Osteoblast (primary cell): ENCODE measurements around the gene LRRC8D. TPM values are rescaled to one million over a fixed set of nuclear protein-coding genes. Genes with fewer than 3 reads are reported as not detected.

Source experiments
- DNase-seq: peaks from one replicate; pipeline ENCODE4 v3.0.0; 2011; ENCODE audit warnings: low spot score, mixed read lengths; ENCODE audit not compliant: insufficient read length; ENCODE audit errors: missing footprints
- H2AFZ ChIP-seq: 2 replicates; pipeline ENCODE4 v1.6.0; 2011; ENCODE audit warnings: mild to moderate bottlenecking, low read length
- H3K27ac ChIP-seq: 2 replicates; pipeline ENCODE4 v1.5.1; 2011; ENCODE audit warnings: mild to moderate bottlenecking, low read depth, low read length, moderate library complexity
- H3K27me3 ChIP-seq: 2 replicates; pipeline ENCODE4 v1.6.0; 2012; ENCODE audit warnings: mild to moderate bottlenecking, control low read depth, inconsistent platforms, low read length, moderate library complexity; ENCODE audit not compliant: insufficient read depth
- H3K36me3 ChIP-seq: 2 replicates; pipeline ENCODE4 v1.5.1; 2011; ENCODE audit warnings: mild to moderate bottlenecking, low read length, control low read depth, moderate library complexity; ENCODE audit not compliant: insufficient read depth
- H3K4me1 ChIP-seq: 2 replicates; pipeline ENCODE4 v1.5.1; 2011; ENCODE audit warnings: mild to moderate bottlenecking, low read length, control low read depth, moderate library complexity; ENCODE audit not compliant: insufficient read depth
- H3K4me2 ChIP-seq: 2 replicates; pipeline ENCODE4 v1.6.0; 2011; ENCODE audit warnings: mild to moderate bottlenecking, low read length; ENCODE audit not compliant: insufficient read depth
- H3K4me3 ChIP-seq: fragments of 200-600 bp; sonication (generic); 3 replicates; pipeline ENCODE4 v1.5.1; 2012; ENCODE audit warnings: mild to moderate bottlenecking, low read length, inconsistent platforms; ENCODE audit not compliant: insufficient read depth
- H3K79me2 ChIP-seq: 2 replicates; pipeline ENCODE4 v1.6.0; 2012; ENCODE audit warnings: mild to moderate bottlenecking, low read length, control low read depth, inconsistent platforms; ENCODE audit not compliant: insufficient read depth
- H3K9me3 ChIP-seq: 2 replicates; pipeline ENCODE4 v1.5.1; 2011; ENCODE audit warnings: low read depth, low read length, control low read depth
- H4K20me1 ChIP-seq: 2 replicates; pipeline ENCODE4 v1.6.0; 2012; ENCODE audit warnings: mild to moderate bottlenecking, low read length, control low read depth; ENCODE audit not compliant: insufficient read depth
- total RNA-seq: library from RNA; depleted of rRNA; stranded (reverse); fragments of >200 nt; gene quantifications from 2 replicates; pipeline ENCODE4 v1.2.3, GENCODE V29; 2012
- TF ChIP-seq, protein P1 (sequence below): IDR thresholded peaks from 2 replicates; pipeline ENCODE4 v1.5.1; 2011; ENCODE audit warnings: mild to moderate bottlenecking, low read depth, low read length, moderate library complexity; ENCODE audit errors: extremely low read depth

The LRRC8D gene
- total RNA-seq, 1 donor, result 30.4 TPM

DNA sequence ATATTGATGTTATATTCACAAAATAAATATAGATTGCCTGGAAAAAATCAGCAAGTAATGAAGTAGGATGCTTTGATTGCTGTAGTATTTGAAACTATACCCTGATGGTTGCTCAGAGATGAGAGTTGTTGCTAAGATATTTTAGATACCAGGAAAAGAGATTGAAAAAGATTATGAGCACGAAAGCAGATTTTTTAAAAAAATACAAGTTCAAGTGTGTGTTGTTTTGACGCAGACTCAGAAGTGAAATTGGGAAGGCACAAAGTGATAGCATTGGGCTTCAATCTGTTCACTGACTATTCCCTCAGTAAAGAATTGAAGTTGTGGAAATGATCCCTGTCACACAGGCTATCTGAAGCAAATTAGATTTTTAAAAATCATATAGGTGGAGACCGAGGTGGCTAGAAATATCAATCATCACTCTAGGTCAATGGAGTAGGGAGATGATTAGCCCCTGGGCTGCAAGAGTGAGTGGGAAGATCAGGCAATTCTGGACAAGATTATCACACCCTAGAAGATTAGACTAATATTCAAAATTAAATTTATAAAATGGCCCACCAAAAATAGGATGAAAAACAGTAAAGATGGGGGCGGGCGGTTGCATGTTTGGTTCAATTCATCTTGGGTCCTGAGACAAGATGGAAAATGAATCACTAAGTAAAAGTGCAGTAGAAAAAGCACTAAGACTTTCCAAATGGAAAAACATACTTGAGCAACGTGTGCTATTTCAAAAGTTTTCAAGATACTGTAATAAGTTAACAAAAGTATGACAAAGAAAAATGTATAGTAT is 41.5 kb upstream of the LRRC8D start:
- Histone ChIP-seq H3K4me3 (no peak overlapping the region), H3K36me3 (no peaks in the 10 kb centered on the region), H3K9me3 (no peaks in the 10 kb centered on the region), H3K79me2 (no peaks in the 10 kb centered on the region), H4K20me1 (no peaks in the 10 kb centered on the region), H3K27me3 (no peaks in the 10 kb centered on the region), H3K4me1 (no peaks in the 10 kb centered on the region), H2AFZ (no peak overlapping the region), H3K4me2 (no peak overlapping the region), H3K27ac (no peak overlapping the region)
- TF ChIP-seq, protein P1, sequence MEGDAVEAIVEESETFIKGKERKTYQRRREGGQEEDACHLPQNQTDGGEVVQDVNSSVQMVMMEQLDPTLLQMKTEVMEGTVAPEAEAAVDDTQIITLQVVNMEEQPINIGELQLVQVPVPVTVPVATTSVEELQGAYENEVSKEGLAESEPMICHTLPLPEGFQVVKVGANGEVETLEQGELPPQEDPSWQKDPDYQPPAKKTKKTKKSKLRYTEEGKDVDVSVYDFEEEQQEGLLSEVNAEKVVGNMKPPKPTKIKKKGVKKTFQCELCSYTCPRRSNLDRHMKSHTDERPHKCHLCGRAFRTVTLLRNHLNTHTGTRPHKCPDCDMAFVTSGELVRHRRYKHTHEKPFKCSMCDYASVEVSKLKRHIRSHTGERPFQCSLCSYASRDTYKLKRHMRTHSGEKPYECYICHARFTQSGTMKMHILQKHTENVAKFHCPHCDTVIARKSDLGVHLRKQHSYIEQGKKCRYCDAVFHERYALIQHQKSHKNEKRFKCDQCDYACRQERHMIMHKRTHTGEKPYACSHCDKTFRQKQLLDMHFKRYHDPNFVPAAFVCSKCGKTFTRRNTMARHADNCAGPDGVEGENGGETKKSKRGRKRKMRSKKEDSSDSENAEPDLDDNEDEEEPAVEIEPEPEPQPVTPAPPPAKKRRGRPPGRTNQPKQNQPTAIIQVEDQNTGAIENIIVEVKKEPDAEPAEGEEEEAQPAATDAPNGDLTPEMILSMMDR, result no peak
- no peak for DNase-seq

DNA sequence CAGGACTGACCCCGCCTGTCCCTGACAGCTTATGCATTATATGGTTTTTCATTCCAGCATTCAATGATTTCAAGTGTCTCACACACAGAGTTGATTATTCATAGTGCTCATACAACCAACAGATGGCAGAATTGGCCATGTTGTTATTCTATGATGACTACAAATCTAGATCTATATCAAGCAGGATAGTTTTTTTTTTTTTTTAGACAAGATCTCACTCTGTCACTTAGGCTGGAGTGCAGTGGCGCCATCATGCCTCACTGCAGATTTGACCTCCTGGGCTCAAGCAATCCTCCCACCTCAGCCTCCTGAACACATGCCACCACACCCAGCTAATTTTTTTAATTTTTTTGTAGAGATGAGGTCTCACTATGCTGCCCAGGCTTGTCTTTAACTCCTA is 40.1 kb upstream of the LRRC8D start:
- DNase-seq, result no peak
- H3K36me3 ChIP-seq, result no peaks in the 10 kb centered on the region
- H3K4me1 ChIP-seq, result no peaks in the 10 kb centered on the region
- TF ChIP-seq, protein P1, result peak; percentile 56
- H3K4me2 ChIP-seq, result no peak overlapping the region
- no peak overlapping the region for H2AFZ ChIP-seq
- H3K79me2 ChIP-seq, result no peaks in the 10 kb centered on the region
- H4K20me1 ChIP-seq, result no peaks in the 10 kb centered on the region
- no peak overlapping the region for H3K27ac ChIP-seq
- H3K4me3 ChIP-seq, result no peak overlapping the region
- no peaks in the 10 kb centered on the region for H3K9me3 ChIP-seq
- H3K27me3 ChIP-seq, result peaks cover 3% of the 10 kb centered on the region

DNA sequence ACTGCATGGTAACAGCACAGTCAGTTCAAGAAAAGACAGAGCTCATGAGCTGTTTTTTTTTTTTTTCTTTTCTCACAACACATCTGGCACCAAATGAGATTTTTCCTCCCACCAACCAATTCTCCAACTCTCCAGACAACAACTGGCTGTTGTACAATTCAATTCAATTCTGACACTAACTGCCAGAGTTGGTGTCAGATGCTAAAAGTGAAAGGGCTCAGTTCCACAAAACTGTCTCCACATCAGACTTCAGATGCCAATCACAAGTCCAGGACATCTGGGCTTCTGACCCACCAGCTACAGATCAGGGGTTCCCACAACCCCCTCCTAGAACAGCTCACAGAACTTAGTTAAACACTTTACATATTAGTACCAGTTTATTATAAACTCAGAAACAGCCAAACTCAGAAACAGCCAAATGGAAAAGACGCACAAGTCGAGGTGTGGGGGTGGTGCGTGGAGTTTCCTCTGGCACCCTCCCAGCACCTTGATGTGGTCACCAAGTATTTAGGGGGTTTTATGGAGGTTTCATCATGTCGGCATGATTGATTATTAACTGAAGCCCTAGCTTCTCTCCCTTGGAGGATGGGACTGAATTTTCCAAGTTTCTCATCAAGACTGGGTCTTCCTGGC is 39.2 kb upstream of the LRRC8D start:
- Histone ChIP-seq H3K4me1 (no peaks in the 10 kb centered on the region), H3K4me3 (no peak overlapping the region), H3K27me3 (peaks cover 3% of the 10 kb centered on the region), H3K79me2 (no peaks in the 10 kb centered on the region), H3K9me3 (no peaks in the 10 kb centered on the region), H3K36me3 (no peaks in the 10 kb centered on the region), H2AFZ (no peak overlapping the region), H3K27ac (no peak overlapping the region), H4K20me1 (no peaks in the 10 kb centered on the region), H3K4me2 (no peak overlapping the region)
- no peak for DNase-seq
- TF ChIP-seq, protein P1, result no peak

DNA sequence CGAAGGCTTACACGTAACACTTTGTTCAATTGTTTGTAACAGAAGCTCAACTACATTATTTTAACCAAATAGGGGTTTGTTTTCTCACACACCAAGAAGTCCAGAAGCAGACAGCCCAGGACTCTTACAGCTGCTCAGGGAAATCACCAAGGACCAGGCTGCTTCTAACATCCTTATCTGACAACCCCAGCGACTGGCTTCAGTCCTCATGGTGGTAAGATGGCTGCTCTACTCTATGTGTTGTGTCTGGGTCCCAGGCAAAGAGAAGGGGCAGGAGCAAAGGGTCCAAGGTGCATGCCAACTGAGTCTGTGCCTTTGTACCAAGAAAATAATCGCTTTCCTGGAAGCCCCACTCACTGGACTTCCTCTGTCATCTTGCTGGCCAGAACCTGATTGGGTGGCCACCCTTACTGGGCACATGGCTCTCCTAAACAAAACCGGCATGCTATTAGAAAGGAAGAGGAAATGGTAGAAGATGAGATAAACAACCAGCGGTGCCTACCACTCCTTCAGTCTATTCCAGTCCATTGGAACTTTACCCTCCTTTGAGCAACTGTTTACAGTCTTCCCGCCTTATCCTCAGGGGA is 34.1 kb upstream of the LRRC8D start:
- Histone ChIP-seq H3K79me2 (no peaks in the 10 kb centered on the region), H3K4me3 (no peak overlapping the region), H3K27ac (no peak overlapping the region), H3K4me1 (no peaks in the 10 kb centered on the region), H2AFZ (no peak overlapping the region), H3K4me2 (no peak overlapping the region), H4K20me1 (no peaks in the 10 kb centered on the region), H3K27me3 (peaks cover 3% of the 10 kb centered on the region), H3K9me3 (no peaks in the 10 kb centered on the region), H3K36me3 (no peaks in the 10 kb centered on the region)
- DNase-seq, result no peak
- TF ChIP-seq, protein P1, result no peak
